SK-N-SH (cell line): ENCODE measurements around the gene ASPDH. TPM values are rescaled to one million over a fixed set of nuclear protein-coding genes. Genes with fewer than 3 reads are reported as not detected.

Source experiments
- CTCF ChIA-PET: fragments of 300-600, 350-600 bp; formaldehyde crosslinking; extraction: SDS; loops from one replicate; lab custom pipeline; 2021; lab: Yijun Ruan, JAX
- POLR2A ChIA-PET: fragments of 350-600 bp; sonication (Branson Sonifier 250); formaldehyde crosslinking; extraction: SDS; loops from one replicate; lab custom pipeline; 2020; ENCODE audit warnings: antibody characterized with exemption, inconsistent platforms; lab: Yijun Ruan, JAX
- DNase-seq: peaks from one replicate; pipeline ENCODE4 v3.0.0; 2012
- H2AFZ ChIP-seq: fragments of 200-600 bp; sonication (generic); 2 replicates; pipeline ENCODE4 v1.8.1; 2016; ENCODE audit warnings: antibody characterized with exemption, mild to moderate bottlenecking, low read depth
- H3F3A ChIP-seq: fragments of 200-600 bp; sonication (generic); replicated peaks from 2 replicates; pipeline ENCODE3; 2016; ENCODE audit warnings: antibody characterized with exemption, mild to moderate bottlenecking; ENCODE audit not compliant: insufficient read depth
- H3K27ac ChIP-seq, 2 experiments: fragments of 200-500 bp in 1 of 2; fragments of 200-600 bp in 1 of 2; sonication (Bioruptor generic) in 1 of 2; sonication (generic), shearing (Covaris generic) in 1 of 2; 2 replicates each; pipeline versions ENCODE4 v1.5.1 to v1.6.1; 2014 to 2016; ENCODE audit warnings: low read depth in 2 of 2, inconsistent platforms in 1 of 2, low read length in 1 of 2, mild to moderate bottlenecking in 1 of 2, mixed read lengths in 1 of 2
- H3K27me3 ChIP-seq: fragments of 200-600 bp; sonication (generic), shearing (Covaris generic); 2 replicates; pipeline ENCODE4 v1.6.1; 2016; ENCODE audit warnings: mixed run types; ENCODE audit not compliant: insufficient read depth
- H3K36me3 ChIP-seq, 2 experiments: fragments of 200-500 bp in 1 of 2; fragments of 200-600 bp in 1 of 2; sonication (Bioruptor generic) in 1 of 2; sonication (generic) in 1 of 2; replicated peaks in 1 of 2; 2 replicates each; pipeline versions ENCODE3 to v1.5.1; 2014 to 2016; ENCODE audit warnings: low read length in 1 of 2, mild to moderate bottlenecking in 1 of 2; ENCODE audit not compliant: insufficient read depth in 2 of 2, control insufficient read depth in 1 of 2
- H3K4me1 ChIP-seq, 2 experiments: fragments of 200-500 bp in 1 of 2; fragments of 200-600 bp in 1 of 2; sonication (Bioruptor generic) in 1 of 2; sonication (generic), shearing (Covaris generic) in 1 of 2; 2 replicates each; pipeline versions ENCODE4 v1.5.1 to v1.6.1; 2014 to 2016; ENCODE audit warnings: low read depth in 1 of 2, low read length in 1 of 2, mixed run types in 1 of 2; ENCODE audit not compliant: insufficient read depth in 2 of 2, control insufficient read depth in 1 of 2
- H3K4me2 ChIP-seq: fragments of 200-600 bp; sonication (generic), shearing (Covaris generic); 2 replicates; pipeline ENCODE4 v1.6.1; 2017; ENCODE audit warnings: mixed run types
- H3K4me3 ChIP-seq, 2 experiments: fragments of 200-500 bp in 1 of 2; fragments of 200-600 bp in 1 of 2; sonication (Bioruptor generic) in 1 of 2; sonication (generic), shearing (Covaris generic) in 1 of 2; 2 replicates each; pipeline versions ENCODE4 v1.5.1 to v1.8.1; 2014 to 2016; ENCODE audit warnings: low read depth in 2 of 2, inconsistent platforms in 1 of 2, low read length in 1 of 2, mild to moderate bottlenecking in 1 of 2, mixed read lengths in 1 of 2, moderate library complexity in 1 of 2
- H3K79me2 ChIP-seq: fragments of 200-600 bp; sonication (generic); 2 replicates; pipeline ENCODE4 v1.8.1; 2017; ENCODE audit warnings: mild to moderate bottlenecking; ENCODE audit not compliant: insufficient read depth
- H3K9ac ChIP-seq: fragments of 200-600 bp; sonication (generic); 2 replicates; pipeline ENCODE4 v1.6.1; 2017; ENCODE audit warnings: mixed run types
- H3K9me2 ChIP-seq: fragments of 200-600 bp; sonication (generic); 2 replicates; pipeline ENCODE4 v1.6.1; 2017; ENCODE audit warnings: mixed run types
- H3K9me3 ChIP-seq: fragments of 200-600 bp; sonication (generic); 2 replicates; pipeline ENCODE4 v1.6.1; 2017; ENCODE audit warnings: mixed run types, mild to moderate bottlenecking, moderate library complexity
- H4K20me1 ChIP-seq: fragments of 200-600 bp; sonication (generic); 2 replicates; pipeline ENCODE4 v1.6.1; 2017; ENCODE audit warnings: mild to moderate bottlenecking, mixed run types; ENCODE audit not compliant: insufficient read depth
- CTCF ChIP-seq: fragments of 200-600 bp; sonication (generic); IDR thresholded peaks from 2 replicates; pipeline ENCODE4 v1.6.1; 2017; ENCODE audit warnings: antibody characterized with exemption, mild to moderate bottlenecking, moderate library complexity
- EZH2phosphoT487 ChIP-seq: fragments of 200-600 bp; sonication (generic); IDR thresholded peaks from 2 replicates; pipeline ENCODE4 v1.6.1; 2017; ENCODE audit warnings: low read depth, mixed run types, mild to moderate bottlenecking, antibody characterized with exemption, moderate library complexity, borderline replicate concordance
- FOXM1 ChIP-seq: IDR thresholded peaks from 2 replicates; pipeline ENCODE4 v1.4.0; 2012; ENCODE audit warnings: low read depth, mild to moderate bottlenecking
- GABPA ChIP-seq: IDR thresholded peaks from 2 replicates; pipeline ENCODE4 v1.4.0; 2012; ENCODE audit warnings: low read depth, mild to moderate bottlenecking
- GATA2 ChIP-seq: sonication (generic); formaldehyde crosslinking; IDR thresholded peaks from 2 replicates; pipeline ENCODE4 v1.5.0; 2020; ENCODE audit warnings: mild to moderate bottlenecking, missing genetic modification reagents
- IRF3 ChIP-seq: fragments of 150-350 bp; IDR thresholded peaks from 2 replicates; pipeline ENCODE4 v1.6.1; 2016; ENCODE audit warnings: mild to moderate bottlenecking, low read depth, low read length
- JUND ChIP-seq: IDR thresholded peaks from 2 replicates; pipeline ENCODE4 v1.4.0; 2012
- MAX ChIP-seq: IDR thresholded peaks from 2 replicates; pipeline ENCODE4 v1.4.0; 2012; ENCODE audit warnings: low read depth
- MEF2A ChIP-seq: IDR thresholded peaks from 2 replicates; pipeline ENCODE4 v1.4.0; 2012; ENCODE audit warnings: low read depth, borderline replicate concordance
- NFIC ChIP-seq: IDR thresholded peaks from 2 replicates; pipeline ENCODE4 v1.4.0; 2012; ENCODE audit warnings: borderline replicate concordance
- NRF1 ChIP-seq: IDR thresholded peaks from 2 replicates; pipeline ENCODE4 v1.6.1; 2012; ENCODE audit warnings: low read depth, mild to moderate bottlenecking, low read length
- PBX3 ChIP-seq: IDR thresholded peaks from 2 replicates; pipeline ENCODE4; 2012
- POLR2AphosphoS5 ChIP-seq: IDR thresholded peaks from 2 replicates; pipeline ENCODE4 v1.6.1; 2012; ENCODE audit warnings: low read depth, low read length
- REST ChIP-seq: IDR thresholded peaks from 2 replicates; pipeline ENCODE4 v1.6.1; 2012; ENCODE audit warnings: mild to moderate bottlenecking, low read depth, low read length, moderate library complexity
- SIN3A ChIP-seq: IDR thresholded peaks from 2 replicates; pipeline ENCODE4 v1.6.1; 2012; ENCODE audit warnings: low read depth, mild to moderate bottlenecking, low read length, moderate library complexity, borderline replicate concordance
- TAF1 ChIP-seq: IDR thresholded peaks from 2 replicates; pipeline ENCODE4 v1.6.1; 2012; ENCODE audit warnings: low read depth, mild to moderate bottlenecking, low read length, moderate library complexity, borderline replicate concordance
- TEAD4 ChIP-seq: IDR thresholded peaks from 2 replicates; pipeline ENCODE4 v1.4.0; 2012; ENCODE audit warnings: mild to moderate bottlenecking, borderline replicate concordance; ENCODE audit not compliant: insufficient read depth
- USF1 ChIP-seq: IDR thresholded peaks from 2 replicates; pipeline ENCODE4 v1.4.0; 2012; ENCODE audit warnings: low read depth, borderline replicate concordance
- YY1 ChIP-seq: IDR thresholded peaks from 2 replicates; pipeline ENCODE4 v1.4.0; 2012; ENCODE audit warnings: low read depth, mild to moderate bottlenecking
- WGBS: methylation state at CpG from one replicate; pipeline ENCODE4 v1.1.6; 2017; ENCODE audit warnings: low lambda C conversion rate; 5-methylcytosine and 5-hydroxymethylcytosine counted together
- polyA plus RNA-seq, 3 experiments: library from polyadenylated mRNA; depleted of rRNA; stranded (reverse); fragments of >200 nt; gene quantifications; 2 replicates each; pipeline ENCODE4 v1.2.3, GENCODE V29; 2012

The ASPDH gene
- polyA plus RNA-seq, 1 of the 3 experiments (the other 2 are of a cell fraction), result 0.07 TPM

- H3K4me2 ChIP-seq, result no peak overlapping the region
Measured at GRCh38 chr19:50537306-50537685, 23.6 kb upstream of the ASPDH start.

More at GRCh38 chr19:50537306-50537685, 23.6 kb upstream of the ASPDH start:
- no peaks in the 10 kb centered on the region for H3K79me2 ChIP-seq
- TF ChIP-seq MAX (no peak), REST (no peak), NFIC (no peak), POLR2AphosphoS5 (no peak), GATA2 (CRISPR knock-in tag) (no peak), TEAD4 (no peak), FOXM1 (no peak), YY1 (no peak), USF1 (no peak), CTCF (no peak), MEF2A (no peak), PBX3 (no peak), JUND (no peak), SIN3A (no peak), GABPA (no peak), EZH2phosphoT487 (no peak), NRF1 (no peak), IRF3 (no peak), TAF1 (no peak)
- peaks cover 0 to 3% of the 10 kb centered on the region in 2 experiments; a peak in 1 of 4 replicates for H3K4me1 ChIP-seq
- 90% methylated on average over 17 of the region's 18 CpGs for WGBS
- ChIA-PET CTCF (interaction anchor here (0.6 to 10.5 kb wide), 41 partner anchors 9 to 385 kb away, joined by 3 to 170 read pairs (median 5); partner anchors contain the start of genes ASPDH, JOSD2 and NR1H2), POLR2A (interaction anchor here (0.6 kb wide), 1 partner anchor 8 kb away, joined by 4 read pairs; no protein-coding TSS in a partner anchor)
- H3K36me3 ChIP-seq, result peaks cover 0 to 13% of the 10 kb centered on the region in 2 experiments
- peak overlapping the region in 1 of 2 experiments; percentile 22; a peak in 1 of 4 replicates for H3K4me3 ChIP-seq
- H4K20me1 ChIP-seq, result no peaks in the 10 kb centered on the region
- no peak for DNase-seq
- no peak overlapping the region for H3K27ac ChIP-seq
- H3K9me2 ChIP-seq, result no peaks in the 10 kb centered on the region
- no peak overlapping the region for H3K9ac ChIP-seq
- H3F3A ChIP-seq, result no peaks in the 10 kb centered on the region
- H3K27me3 ChIP-seq, result no peaks in the 10 kb centered on the region
- H3K9me3 ChIP-seq, result no peaks in the 10 kb centered on the region; the same call in 1 of the 2 replicates
- H2AFZ ChIP-seq, result no peak overlapping the region
